Mesenchymal stem cell (in vitro differentiated cells and primary cell): ENCODE measurements around the gene HOXA5.

ENCODE experiments used
- DNase-seq: peaks from one replicate; pipeline ENCODE4 v3.0.0-alpha.2; 2013
- H2AFZ ChIP-seq: one replicate; pipeline ENCODE4 v1.6.1; 2013; ENCODE audit warnings: low read depth, mild to moderate bottlenecking, control low read depth, inconsistent platforms, low read length, moderate library complexity
- H2AK5ac ChIP-seq: 2 replicates; pipeline ENCODE4 v1.6.1; 2013; ENCODE audit warnings: low read length, moderate library complexity, mild to moderate bottlenecking, inconsistent platforms; ENCODE audit not compliant: severe bottlenecking
- H2BK120ac ChIP-seq: one replicate; pipeline ENCODE4 v1.6.1; 2013; ENCODE audit warnings: low read depth, mild to moderate bottlenecking, inconsistent platforms, low read length, moderate library complexity
- H2BK12ac ChIP-seq, 2 experiments: one replicate each; pipeline ENCODE4 v1.6.1; 2013; ENCODE audit warnings: inconsistent platforms in 2 of 2, low read length in 2 of 2, mild to moderate bottlenecking in 2 of 2, moderate library complexity in 2 of 2, control low read depth in 1 of 2
- H2BK15ac ChIP-seq: one replicate; pipeline ENCODE4 v1.6.1; 2013; ENCODE audit warnings: mild to moderate bottlenecking, low read depth, inconsistent platforms; ENCODE audit not compliant: poor library complexity, severe bottlenecking
- H2BK5ac ChIP-seq: 2 replicates; pipeline ENCODE4 v1.6.1; 2013; ENCODE audit warnings: low read depth, mild to moderate bottlenecking, low read length, control low read depth, inconsistent platforms; ENCODE audit not compliant: poor library complexity, severe bottlenecking
- H3K14ac ChIP-seq, 2 experiments: one replicate each; pipeline ENCODE4 v1.6.1; 2013; ENCODE audit warnings: inconsistent platforms in 2 of 2, low read length in 2 of 2, control low read depth in 1 of 2, mild to moderate bottlenecking in 1 of 2, moderate library complexity in 1 of 2
- H3K18ac ChIP-seq, 2 experiments: one replicate each; pipeline ENCODE4 v1.6.1; 2013; ENCODE audit warnings: inconsistent platforms in 2 of 2, low read length in 2 of 2, control low read depth in 1 of 2, low read depth in 1 of 2, mild to moderate bottlenecking in 1 of 2
- H3K23ac ChIP-seq, 2 experiments: one replicate each; pipeline ENCODE4 v1.6.1; 2013; ENCODE audit warnings: inconsistent platforms in 2 of 2, low read length in 2 of 2, mild to moderate bottlenecking in 2 of 2, moderate library complexity in 2 of 2, control low read depth in 1 of 2
- H3K27ac ChIP-seq: 2 replicates; pipeline ENCODE4 v1.5.1; 2013; ENCODE audit warnings: mild to moderate bottlenecking, moderate library complexity, low read length, control low read depth, inconsistent platforms; ENCODE audit not compliant: poor library complexity, severe bottlenecking
- H3K27me3 ChIP-seq, 2 experiments: 2 replicates each; pipeline versions ENCODE4 v1.6.1 to v1.7.0; 2013; ENCODE audit warnings: low read length in 2 of 2, mild to moderate bottlenecking in 2 of 2, moderate library complexity in 2 of 2, control low read depth in 1 of 2, inconsistent platforms in 1 of 2; ENCODE audit not compliant: control insufficient read depth in 1 of 2, insufficient read depth in 1 of 2
- H3K36me3 ChIP-seq, 2 experiments: 2 replicates each; pipeline versions ENCODE4 v1.6.1 to v1.7.0; 2013; ENCODE audit warnings: low read length in 2 of 2, control low read depth in 1 of 2, inconsistent platforms in 1 of 2, low read depth in 1 of 2, mild to moderate bottlenecking in 1 of 2; ENCODE audit not compliant: insufficient read depth in 2 of 2, control insufficient read depth in 1 of 2
- H3K4ac ChIP-seq, 2 experiments: one replicate each; pipeline ENCODE4 v1.6.1; 2013; ENCODE audit warnings: inconsistent platforms in 2 of 2, low read length in 2 of 2, mild to moderate bottlenecking in 2 of 2, moderate library complexity in 2 of 2, control low read depth in 1 of 2, low read depth in 1 of 2
- H3K4me1 ChIP-seq: 2 replicates; pipeline ENCODE4 v1.6.1; 2013; ENCODE audit warnings: low read depth, low read length, control low read depth; ENCODE audit not compliant: control insufficient read depth, insufficient read depth
- H3K4me2 ChIP-seq: 2 replicates; pipeline ENCODE4 v1.6.1; 2013; ENCODE audit warnings: low read length, mild to moderate bottlenecking, inconsistent platforms; ENCODE audit not compliant: poor library complexity, severe bottlenecking
- H3K4me3 ChIP-seq, 2 experiments: 2 replicates each; pipeline versions ENCODE4 v1.5.1 to v1.7.0; 2013; ENCODE audit warnings: low read length in 2 of 2, mild to moderate bottlenecking in 2 of 2, control low read depth in 1 of 2, low read depth in 1 of 2; ENCODE audit not compliant: insufficient read depth in 1 of 2
- H3K79me1 ChIP-seq: replicated peaks from 2 replicates; pipeline ENCODE4 v1.6.1; 2013; ENCODE audit warnings: mild to moderate bottlenecking, control low read depth, low read length, inconsistent platforms; ENCODE audit not compliant: poor library complexity, severe bottlenecking
- H3K9ac ChIP-seq: 2 replicates; pipeline ENCODE4 v1.7.0; 2013; ENCODE audit warnings: mild to moderate bottlenecking, low read length, moderate library complexity
- H3K9me3 ChIP-seq: 2 replicates; pipeline ENCODE4 v1.7.0; 2013; ENCODE audit warnings: mild to moderate bottlenecking, low read length; ENCODE audit not compliant: control insufficient read depth
- H4K8ac ChIP-seq: one replicate; pipeline ENCODE4 v1.6.1; 2013; ENCODE audit warnings: inconsistent platforms, mild to moderate bottlenecking, low read length, moderate library complexity
- H4K91ac ChIP-seq: one replicate; pipeline ENCODE4 v1.6.1; 2013; ENCODE audit warnings: mild to moderate bottlenecking, low read length, inconsistent platforms
- WGBS: methylation state at CpG from one replicate; pipeline ENCODE4 v1.1.7; 2013; ENCODE audit warnings: mixed read lengths; 5-methylcytosine and 5-hydroxymethylcytosine counted together

The HOXA5 gene

GRCh38 chr7:27112955-27113949 is 30.2 kb downstream of the HOXA5 start:
- no peaks in the 10 kb centered on the region for H3K79me1 ChIP-seq
- peak; percentile 71 for DNase-seq
- peak overlapping the region; percentile 77 for H3K27ac ChIP-seq
- no peak overlapping the region for H3K18ac ChIP-seq
- peak overlapping the region; percentile 89 for H3K9ac ChIP-seq
- no peaks in the 10 kb centered on the region for H3K9me3 ChIP-seq
- H3K23ac ChIP-seq, result no peak overlapping the region
- no peak overlapping the region for H4K91ac ChIP-seq
- peaks cover 18% of the 10 kb centered on the region for H3K4me1 ChIP-seq
- H3K4me2 ChIP-seq, result peak overlapping the region; percentile 51
- no peak overlapping the region for H2AK5ac ChIP-seq
- no peak overlapping the region for H3K14ac ChIP-seq
- no peak overlapping the region for H2AFZ ChIP-seq
- no peak overlapping the region for H2BK15ac ChIP-seq
- peaks cover 11 to 32% of the 10 kb centered on the region in 2 experiments for H3K36me3 ChIP-seq
- no peaks in the 10 kb centered on the region for H3K27me3 ChIP-seq
- no peak overlapping the region for H3K4ac ChIP-seq
- no peak overlapping the region for H2BK12ac ChIP-seq
- no peak overlapping the region for H2BK120ac ChIP-seq
- no peak overlapping the region for H4K8ac ChIP-seq
- H3K4me3 ChIP-seq, result peak overlapping the region; percentile 66 to 87
- WGBS, result 6% methylated on average over 19 of the region's 57 CpGs
- H2BK5ac ChIP-seq, result peak overlapping the region; percentile 96

GRCh38 chr7:27112361-27112760 is 31.1 kb downstream of the HOXA5 start:
- peak overlapping the region in 1 of 2 experiments; percentile 87 for H3K4me3 ChIP-seq
- H2BK5ac ChIP-seq, result no peak overlapping the region
- H2AFZ ChIP-seq, result no peak overlapping the region
- no peak overlapping the region for H2AK5ac ChIP-seq
- no peak overlapping the region for H2BK12ac ChIP-seq
- H3K18ac ChIP-seq, result no peak overlapping the region
- H4K91ac ChIP-seq, result no peak overlapping the region
- no peak overlapping the region for H3K4me2 ChIP-seq
- no peaks in the 10 kb centered on the region for H3K27me3 ChIP-seq
- H3K79me1 ChIP-seq, result no peaks in the 10 kb centered on the region
- H2BK120ac ChIP-seq, result no peak overlapping the region
- H3K36me3 ChIP-seq, result peaks cover 8 to 33% of the 10 kb centered on the region in 2 experiments
- H3K4me1 ChIP-seq, result peaks cover 21% of the 10 kb centered on the region
- H3K23ac ChIP-seq, result no peak overlapping the region
- peak overlapping the region; percentile 77 for H3K27ac ChIP-seq
- WGBS, result 69% methylated on average over 3 of the region's 4 CpGs
- no peak overlapping the region for H2BK15ac ChIP-seq
- H3K4ac ChIP-seq, result no peak overlapping the region
- no peak overlapping the region for H4K8ac ChIP-seq
- no peaks in the 10 kb centered on the region for H3K9me3 ChIP-seq
- H3K9ac ChIP-seq, result peak overlapping the region; percentile 89
- no peak overlapping the region for H3K14ac ChIP-seq
- DNase-seq, result no peak

DNA sequence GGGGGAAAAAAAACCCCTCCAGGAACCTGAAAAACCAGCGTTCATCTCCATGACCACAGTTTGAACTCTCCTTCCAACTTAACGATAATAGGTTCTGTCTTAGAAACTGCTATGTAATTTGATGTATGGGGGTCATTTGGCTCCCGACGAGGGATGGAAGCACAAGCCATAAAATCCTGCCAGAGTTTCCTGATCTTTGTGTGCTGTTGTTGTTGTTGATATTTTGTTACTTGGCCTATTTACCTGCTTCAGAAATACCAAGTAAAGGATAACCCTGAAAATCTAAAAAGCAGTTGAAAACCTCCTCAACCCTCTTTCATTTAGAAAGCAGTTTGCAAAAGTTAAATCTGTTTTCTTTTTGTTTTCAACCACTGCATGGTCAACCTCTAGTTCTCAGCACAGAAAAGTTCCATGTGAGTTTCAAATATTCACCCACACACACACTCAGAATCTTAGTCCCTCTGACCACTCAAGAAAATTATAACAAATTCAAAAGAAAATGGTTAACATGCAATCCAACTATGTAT is 31.7 kb downstream of the HOXA5 start:
- H3K18ac ChIP-seq, result no peak overlapping the region
- peak overlapping the region; percentile 89 for H3K9ac ChIP-seq
- peak overlapping the region; percentile 50 for H2AK5ac ChIP-seq
- no peak overlapping the region for H2AFZ ChIP-seq
- peaks cover 21% of the 10 kb centered on the region for H3K4me1 ChIP-seq
- peak overlapping the region; percentile 81 for H3K4me2 ChIP-seq
- no peak overlapping the region for H2BK12ac ChIP-seq
- H2BK15ac ChIP-seq, result no peak overlapping the region
- H3K79me1 ChIP-seq, result no peaks in the 10 kb centered on the region
- 17% methylated on average over 3 of the region's 4 CpGs for WGBS
- H3K9me3 ChIP-seq, result no peaks in the 10 kb centered on the region
- H3K23ac ChIP-seq, result no peak overlapping the region
- peak overlapping the region; percentile 85 for H3K27ac ChIP-seq
- no peak overlapping the region for H2BK5ac ChIP-seq
- H2BK120ac ChIP-seq, result no peak overlapping the region
- DNase-seq, result no peak
- H4K91ac ChIP-seq, result no peak overlapping the region
- H3K27me3 ChIP-seq, result no peaks in the 10 kb centered on the region
- H3K4me3 ChIP-seq, result peak overlapping the region in 1 of 2 experiments; percentile 87
- H3K4ac ChIP-seq, result no peak overlapping the region
- no peak overlapping the region for H3K14ac ChIP-seq
- H4K8ac ChIP-seq, result no peak overlapping the region
- peaks cover 8 to 28% of the 10 kb centered on the region in 2 experiments for H3K36me3 ChIP-seq
